ENCODE data around the gene FHL1.

FHL1 gene

GRCh38 chrX:136227074-136227473, 79.7 kb downstream of the FHL1 start:
- H3K79me2 ChIP-seq (ENCODE audit: control insufficient read depth, insufficient read depth, low read length, poor library complexity), result no peaks in the 10 kb centered on the region
- no peak overlapping the region for H3K23ac ChIP-seq (ENCODE audit: low read length)
- H3K14ac ChIP-seq (ENCODE audit: low read length), result no peak overlapping the region
- no peak for DNase-seq
- H3K4me2 ChIP-seq (ENCODE audit: low read length), result no peak overlapping the region
- H2AK5ac ChIP-seq (ENCODE audit: low read length), result no peak overlapping the region
- H3K9me3 ChIP-seq (ENCODE audit: insufficient read depth, low read depth, low read length), result no peaks in the 10 kb centered on the region
- H4K91ac ChIP-seq (ENCODE audit: low read depth, low read length), result no peak overlapping the region
- no peaks in the 10 kb centered on the region for H3K27me3 ChIP-seq (ENCODE audit: insufficient read depth, low read length)
- H3K36me3 ChIP-seq (ENCODE audit: control insufficient read depth in 1 of 2, insufficient read depth in 2 of 2, low read length in 2 of 2), result peaks cover 5 to 7% of the 10 kb centered on the region in 2 experiments
- H3K79me1 ChIP-seq (ENCODE audit: low read length), result no peaks in the 10 kb centered on the region
- H3K9ac ChIP-seq (ENCODE audit: low read length), result no peak overlapping the region
- H2BK120ac ChIP-seq (ENCODE audit: insufficient read depth, low read length, poor library complexity), result no peak overlapping the region
- H2AFZ ChIP-seq (ENCODE audit: insufficient read depth, low read length, poor library complexity), result no peak overlapping the region
- no peak overlapping the region for H3K18ac ChIP-seq (ENCODE audit: low read length)
- H4K12ac ChIP-seq (ENCODE audit: low read depth, low read length), result no peak overlapping the region
- H3K4me1 ChIP-seq (ENCODE audit: control insufficient read depth in 1 of 2, insufficient read depth in 2 of 2, low read length in 2 of 2), result no peaks in the 10 kb centered on the region
- H3K4ac ChIP-seq (ENCODE audit: low read depth, low read length), result no peak overlapping the region
- no peak overlapping the region for H3K27ac ChIP-seq (ENCODE audit: low read depth, low read length)
- no peak overlapping the region for H2BK5ac ChIP-seq (ENCODE audit: low read depth, low read length, poor library complexity)
- H4K8ac ChIP-seq (ENCODE audit: low read depth, low read length), result no peak overlapping the region
- H2BK12ac ChIP-seq (ENCODE audit: low read length), result no peak overlapping the region
- H3K4me3 ChIP-seq (ENCODE audit: low read depth, low read length), result no peak overlapping the region

DNA sequence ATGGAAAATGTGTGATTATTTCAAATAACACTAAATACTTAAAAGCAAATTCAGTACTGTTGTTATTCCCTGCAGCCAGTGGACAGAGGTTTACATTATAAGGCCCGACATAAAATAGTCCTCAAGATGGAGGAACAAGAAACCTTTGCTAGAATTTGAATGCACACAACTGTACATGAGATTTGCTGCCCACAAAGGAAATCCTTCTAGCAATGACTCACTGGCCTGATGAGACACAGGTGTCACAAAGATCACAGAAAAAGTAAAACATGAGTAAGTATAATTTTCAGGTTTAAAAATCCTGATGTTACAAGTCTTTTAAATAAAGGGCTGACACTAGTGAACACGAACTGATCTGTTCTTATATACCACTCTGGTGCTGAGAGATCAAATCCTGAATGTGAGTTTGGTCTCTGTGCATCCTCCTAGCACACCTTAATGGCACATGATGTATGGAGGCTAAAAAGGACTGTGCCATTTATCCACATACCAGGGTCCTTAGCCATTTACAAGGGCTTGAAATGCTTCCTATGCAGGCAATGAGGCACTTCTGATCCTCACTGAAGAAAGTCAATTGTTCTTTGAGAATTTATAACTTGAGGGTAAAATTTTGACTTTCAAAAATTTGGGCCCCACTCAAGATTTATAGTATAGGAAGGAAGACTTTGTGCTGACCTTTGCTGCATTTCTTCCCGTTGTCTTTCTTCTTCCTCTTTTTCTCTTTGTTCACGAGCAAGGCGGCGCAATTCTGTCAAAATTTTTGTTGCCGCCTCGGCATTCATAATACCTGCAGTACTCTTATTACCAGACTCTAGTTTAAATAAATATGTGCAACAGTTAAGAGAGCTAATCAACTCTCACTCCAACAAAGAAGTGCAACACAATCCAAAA, 80.9 kb downstream of the FHL1 start:
- Histone ChIP-seq H3K4me2 (ENCODE audit: low read length) (no peak overlapping the region), H3K4me3 (ENCODE audit: low read depth, low read length) (no peak overlapping the region), H3K4me1 (ENCODE audit: control insufficient read depth in 1 of 2, insufficient read depth in 2 of 2, low read length in 2 of 2) (no peaks in the 10 kb centered on the region), H3K79me1 (ENCODE audit: low read length) (no peaks in the 10 kb centered on the region), H3K9me3 (ENCODE audit: insufficient read depth, low read depth, low read length) (no peaks in the 10 kb centered on the region), H3K79me2 (ENCODE audit: control insufficient read depth, insufficient read depth, low read length, poor library complexity) (no peaks in the 10 kb centered on the region), H2BK5ac (ENCODE audit: low read depth, low read length, poor library complexity) (no peak overlapping the region), H2BK120ac (ENCODE audit: insufficient read depth, low read length, poor library complexity) (no peak overlapping the region), H3K14ac (ENCODE audit: low read length) (no peak overlapping the region), H3K23ac (ENCODE audit: low read length) (no peak overlapping the region), H3K36me3 (ENCODE audit: control insufficient read depth in 1 of 2, insufficient read depth in 2 of 2, low read length in 2 of 2) (peaks cover 5 to 7% of the 10 kb centered on the region in 2 experiments), H3K4ac (ENCODE audit: low read depth, low read length) (no peak overlapping the region), H2AFZ (ENCODE audit: insufficient read depth, low read length, poor library complexity) (no peak overlapping the region), H4K8ac (ENCODE audit: low read depth, low read length) (no peak overlapping the region), H3K27me3 (ENCODE audit: insufficient read depth, low read length) (no peaks in the 10 kb centered on the region), H4K12ac (ENCODE audit: low read depth, low read length) (no peak overlapping the region), H3K9ac (ENCODE audit: low read length) (no peak overlapping the region), H3K27ac (ENCODE audit: low read depth, low read length) (no peak overlapping the region), H3K18ac (ENCODE audit: low read length) (no peak overlapping the region), H2AK5ac (ENCODE audit: low read length) (no peak overlapping the region), H4K91ac (ENCODE audit: low read depth, low read length) (no peak overlapping the region), H2BK12ac (ENCODE audit: low read length) (no peak overlapping the region)
- DNase-seq, result no peak
- no CpG with 5 or more reads among the region's 8 CpGs for WGBS (ENCODE audit: extremely low coverage, insufficient coverage, insufficient read length)

DNA sequence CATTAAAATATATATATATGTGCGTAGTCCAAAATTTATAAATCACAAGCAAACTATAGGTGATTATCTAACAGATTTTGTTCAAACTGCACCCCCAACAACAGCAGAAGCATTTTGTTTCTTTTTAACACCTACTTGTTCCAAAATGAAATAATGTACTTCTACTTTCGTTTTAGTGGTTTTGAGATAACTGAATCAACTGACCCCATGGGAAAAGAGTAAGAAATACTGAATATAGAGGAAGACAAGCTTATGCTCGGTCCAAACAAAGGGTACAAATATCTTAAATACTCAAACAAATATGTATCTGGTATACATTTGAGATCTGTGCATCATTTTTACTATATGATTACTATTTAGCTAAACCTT, 81.5 kb downstream of the FHL1 start:
- Histone ChIP-seq H3K14ac (ENCODE audit: low read length) (no peak overlapping the region), H4K91ac (ENCODE audit: low read depth, low read length) (no peak overlapping the region), H3K79me2 (ENCODE audit: control insufficient read depth, insufficient read depth, low read length, poor library complexity) (no peaks in the 10 kb centered on the region), H3K18ac (ENCODE audit: low read length) (no peak overlapping the region), H3K36me3 (ENCODE audit: control insufficient read depth in 1 of 2, insufficient read depth in 2 of 2, low read length in 2 of 2) (peaks cover 5 to 7% of the 10 kb centered on the region in 2 experiments), H3K27me3 (ENCODE audit: insufficient read depth, low read length) (no peaks in the 10 kb centered on the region), H2AFZ (ENCODE audit: insufficient read depth, low read length, poor library complexity) (no peak overlapping the region), H2BK12ac (ENCODE audit: low read length) (no peak overlapping the region), H3K4me2 (ENCODE audit: low read length) (no peak overlapping the region), H3K23ac (ENCODE audit: low read length) (no peak overlapping the region), H2BK5ac (ENCODE audit: low read depth, low read length, poor library complexity) (no peak overlapping the region), H3K9me3 (ENCODE audit: insufficient read depth, low read depth, low read length) (no peaks in the 10 kb centered on the region), H3K4me1 (ENCODE audit: control insufficient read depth in 1 of 2, insufficient read depth in 2 of 2, low read length in 2 of 2) (no peaks in the 10 kb centered on the region), H2AK5ac (ENCODE audit: low read length) (no peak overlapping the region), H3K4ac (ENCODE audit: low read depth, low read length) (no peak overlapping the region), H4K8ac (ENCODE audit: low read depth, low read length) (no peak overlapping the region), H3K27ac (ENCODE audit: low read depth, low read length) (no peak overlapping the region), H3K9ac (ENCODE audit: low read length) (no peak overlapping the region), H4K12ac (ENCODE audit: low read depth, low read length) (no peak overlapping the region), H2BK120ac (ENCODE audit: insufficient read depth, low read length, poor library complexity) (no peak overlapping the region), H3K79me1 (ENCODE audit: low read length) (no peaks in the 10 kb centered on the region), H3K4me3 (ENCODE audit: low read depth, low read length) (no peak overlapping the region)
- DNase-seq, result no peak
- no CpG with 5 or more reads among the region's 3 CpGs for WGBS (ENCODE audit: extremely low coverage, insufficient coverage, insufficient read length)

GRCh38 chrX:136237074-136237473, 89.7 kb downstream of the FHL1 start:
- Histone ChIP-seq H3K4me2 (ENCODE audit: low read length) (no peak overlapping the region), H2BK12ac (ENCODE audit: low read length) (no peak overlapping the region), H3K23ac (ENCODE audit: low read length) (no peak overlapping the region), H3K79me1 (ENCODE audit: low read length) (no peaks in the 10 kb centered on the region), H3K27me3 (ENCODE audit: insufficient read depth, low read length) (no peaks in the 10 kb centered on the region), H3K36me3 (ENCODE audit: control insufficient read depth in 1 of 2, insufficient read depth in 2 of 2, low read length in 2 of 2) (peaks cover 0 to 2% of the 10 kb centered on the region in 2 experiments), H4K91ac (ENCODE audit: low read depth, low read length) (no peak overlapping the region), H3K18ac (ENCODE audit: low read length) (no peak overlapping the region), H2BK5ac (ENCODE audit: low read depth, low read length, poor library complexity) (no peak overlapping the region), H3K14ac (ENCODE audit: low read length) (no peak overlapping the region), H3K79me2 (ENCODE audit: control insufficient read depth, insufficient read depth, low read length, poor library complexity) (no peaks in the 10 kb centered on the region), H3K9me3 (ENCODE audit: insufficient read depth, low read depth, low read length) (no peaks in the 10 kb centered on the region), H3K4ac (ENCODE audit: low read depth, low read length) (no peak overlapping the region), H3K4me3 (ENCODE audit: low read depth, low read length) (no peak overlapping the region), H3K27ac (ENCODE audit: low read depth, low read length) (no peak overlapping the region), H3K9ac (ENCODE audit: low read length) (no peak overlapping the region), H2AFZ (ENCODE audit: insufficient read depth, low read length, poor library complexity) (no peak overlapping the region), H4K8ac (ENCODE audit: low read depth, low read length) (no peak overlapping the region), H2BK120ac (ENCODE audit: insufficient read depth, low read length, poor library complexity) (no peak overlapping the region), H2AK5ac (ENCODE audit: low read length) (no peak overlapping the region), H4K12ac (ENCODE audit: low read depth, low read length) (no peak overlapping the region), H3K4me1 (ENCODE audit: control insufficient read depth in 1 of 2, insufficient read depth in 2 of 2, low read length in 2 of 2) (no peaks in the 10 kb centered on the region)
- no CpG with 5 or more reads among the region's 3 CpGs for WGBS (ENCODE audit: extremely low coverage, insufficient coverage, insufficient read length)
- DNase-seq, result no peak

All from trophoblast cell (in vitro differentiated cells and primary cell).